Measurements from ENCODE around the gene BSX.

Gene BSX

DNA sequence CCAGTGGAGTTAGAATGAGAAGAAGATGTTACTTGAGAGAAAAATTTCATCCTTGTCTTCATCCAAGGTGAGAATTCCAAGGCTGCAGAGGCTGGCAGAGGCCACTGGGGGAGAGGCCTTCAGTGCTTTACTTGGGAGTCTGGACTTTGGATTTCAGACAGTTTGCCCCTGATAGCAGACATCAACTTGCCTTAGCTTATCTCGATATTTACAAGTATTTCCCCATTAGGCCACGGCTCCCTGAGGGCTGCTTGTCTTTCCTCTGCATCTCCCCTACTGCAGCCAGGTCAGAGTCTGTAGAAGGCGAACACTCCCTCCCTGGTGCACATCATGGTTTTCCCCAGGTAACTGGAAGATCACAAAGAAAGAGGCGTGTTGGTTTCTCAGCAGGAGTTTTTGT is 29.9 kb upstream of the BSX start:
- no peak overlapping the region for H3K4me3 ChIP-seq (IDR thresholded peaks at IDR 0.05; ENCODE audit: insufficient read depth, low read depth, low read length)
- H2AFZ ChIP-seq (ENCODE audit: low read depth), result no peak overlapping the region
- no peak overlapping the region for H3K27ac ChIP-seq
- H3K4me1 ChIP-seq (ENCODE audit: low read depth, poor library complexity, severe bottlenecking), result no peaks in the 10 kb centered on the region
- H3K79me2 ChIP-seq (ENCODE audit: insufficient read depth, low read depth), result no peaks in the 10 kb centered on the region
- TF ChIP-seq, protein P1, sequence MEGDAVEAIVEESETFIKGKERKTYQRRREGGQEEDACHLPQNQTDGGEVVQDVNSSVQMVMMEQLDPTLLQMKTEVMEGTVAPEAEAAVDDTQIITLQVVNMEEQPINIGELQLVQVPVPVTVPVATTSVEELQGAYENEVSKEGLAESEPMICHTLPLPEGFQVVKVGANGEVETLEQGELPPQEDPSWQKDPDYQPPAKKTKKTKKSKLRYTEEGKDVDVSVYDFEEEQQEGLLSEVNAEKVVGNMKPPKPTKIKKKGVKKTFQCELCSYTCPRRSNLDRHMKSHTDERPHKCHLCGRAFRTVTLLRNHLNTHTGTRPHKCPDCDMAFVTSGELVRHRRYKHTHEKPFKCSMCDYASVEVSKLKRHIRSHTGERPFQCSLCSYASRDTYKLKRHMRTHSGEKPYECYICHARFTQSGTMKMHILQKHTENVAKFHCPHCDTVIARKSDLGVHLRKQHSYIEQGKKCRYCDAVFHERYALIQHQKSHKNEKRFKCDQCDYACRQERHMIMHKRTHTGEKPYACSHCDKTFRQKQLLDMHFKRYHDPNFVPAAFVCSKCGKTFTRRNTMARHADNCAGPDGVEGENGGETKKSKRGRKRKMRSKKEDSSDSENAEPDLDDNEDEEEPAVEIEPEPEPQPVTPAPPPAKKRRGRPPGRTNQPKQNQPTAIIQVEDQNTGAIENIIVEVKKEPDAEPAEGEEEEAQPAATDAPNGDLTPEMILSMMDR (conservative IDR thresholded peaks at IDR 0.05; ENCODE audit: low read depth, low read length), result no peak
- H3K9ac ChIP-seq, result no peak overlapping the region
- H3K27me3 ChIP-seq (ENCODE audit: insufficient read depth, low read depth), result no peaks in the 10 kb centered on the region
- no peaks in the 10 kb centered on the region for H4K20me1 ChIP-seq (ENCODE audit: insufficient read depth)
- no peaks in the 10 kb centered on the region for H3K36me3 ChIP-seq (ENCODE audit: insufficient read depth)
- no peak overlapping the region for H3K4me2 ChIP-seq

DNA sequence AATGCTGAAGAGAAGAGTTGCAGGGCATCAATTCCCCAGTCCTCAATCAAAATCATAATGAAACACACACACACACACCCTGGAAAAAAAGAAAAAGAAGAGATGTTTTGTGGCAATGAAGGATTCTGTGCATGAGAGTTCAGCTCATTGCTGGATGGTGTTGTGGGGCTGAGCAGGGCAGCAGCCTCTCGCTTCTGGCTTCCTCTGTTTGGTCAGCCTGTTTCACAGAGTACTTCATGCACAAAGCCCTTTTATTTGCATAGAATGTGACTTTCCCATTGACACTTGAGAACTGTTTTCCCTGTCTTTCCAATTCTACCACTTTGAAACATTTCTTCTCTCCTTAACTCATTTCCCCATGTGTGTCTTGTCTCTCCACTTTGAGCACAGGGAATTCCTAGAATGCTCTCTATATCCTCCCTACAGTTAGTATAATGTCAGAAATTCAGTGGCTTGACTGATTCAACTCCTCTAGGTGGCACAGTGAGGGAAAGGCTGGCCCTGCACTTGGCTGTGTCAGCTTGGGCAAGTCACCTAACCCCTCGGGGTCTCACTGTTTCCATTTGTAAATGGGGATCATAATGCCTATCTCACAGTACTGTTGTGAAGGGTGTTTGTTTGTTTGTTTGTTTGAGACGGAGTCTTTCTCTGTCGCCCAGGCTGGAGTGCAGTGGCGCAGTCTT is 25.4 kb upstream of the BSX start:
- Histone ChIP-seq H3K9ac (no peak overlapping the region), H3K4me2 (no peak overlapping the region), H3K4me3 (IDR thresholded peaks at IDR 0.05; ENCODE audit: insufficient read depth, low read depth, low read length) (no peak overlapping the region), H3K27me3 (ENCODE audit: insufficient read depth, low read depth) (no peaks in the 10 kb centered on the region), H3K36me3 (ENCODE audit: insufficient read depth) (no peaks in the 10 kb centered on the region), H3K79me2 (ENCODE audit: insufficient read depth, low read depth) (no peaks in the 10 kb centered on the region), H3K4me1 (ENCODE audit: low read depth, poor library complexity, severe bottlenecking) (no peaks in the 10 kb centered on the region), H4K20me1 (ENCODE audit: insufficient read depth) (no peaks in the 10 kb centered on the region), H2AFZ (ENCODE audit: low read depth) (no peak overlapping the region), H3K27ac (no peak overlapping the region)
- TF ChIP-seq, protein P1 (conservative IDR thresholded peaks at IDR 0.05; ENCODE audit: low read depth, low read length), result no peak

DNA sequence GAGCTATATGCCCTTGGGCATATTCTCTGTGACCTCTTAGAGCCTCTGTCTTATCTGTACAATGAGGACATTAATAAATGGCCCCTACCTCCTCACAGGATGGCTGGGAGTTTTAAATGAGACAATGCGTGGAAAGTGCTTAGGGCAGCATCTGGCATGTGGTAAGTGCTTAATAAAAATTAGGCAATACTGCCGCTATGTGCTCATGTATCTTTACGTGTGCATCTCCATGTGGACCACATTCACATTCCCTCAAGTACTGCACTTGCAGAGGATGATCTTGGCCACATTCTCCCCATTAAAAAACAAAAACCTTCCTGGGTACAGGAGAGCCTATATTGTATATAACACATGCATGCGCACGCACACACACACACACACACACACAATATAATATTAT is 19.1 kb upstream of the BSX start:
- no peaks in the 10 kb centered on the region for H3K27me3 ChIP-seq (ENCODE audit: insufficient read depth, low read depth)
- H3K79me2 ChIP-seq (ENCODE audit: insufficient read depth, low read depth), result no peaks in the 10 kb centered on the region
- no peaks in the 10 kb centered on the region for H3K4me1 ChIP-seq (ENCODE audit: low read depth, poor library complexity, severe bottlenecking)
- H2AFZ ChIP-seq (ENCODE audit: low read depth), result no peak overlapping the region
- no peak overlapping the region for H3K27ac ChIP-seq
- H3K4me2 ChIP-seq, result no peak overlapping the region
- no peaks in the 10 kb centered on the region for H4K20me1 ChIP-seq (ENCODE audit: insufficient read depth)
- no peaks in the 10 kb centered on the region for H3K36me3 ChIP-seq (ENCODE audit: insufficient read depth)
- TF ChIP-seq, protein P1 (conservative IDR thresholded peaks at IDR 0.05; ENCODE audit: low read depth, low read length), result no peak
- H3K4me3 ChIP-seq (IDR thresholded peaks at IDR 0.05; ENCODE audit: insufficient read depth, low read depth, low read length), result no peak overlapping the region
- H3K9ac ChIP-seq, result no peak overlapping the region

DNA sequence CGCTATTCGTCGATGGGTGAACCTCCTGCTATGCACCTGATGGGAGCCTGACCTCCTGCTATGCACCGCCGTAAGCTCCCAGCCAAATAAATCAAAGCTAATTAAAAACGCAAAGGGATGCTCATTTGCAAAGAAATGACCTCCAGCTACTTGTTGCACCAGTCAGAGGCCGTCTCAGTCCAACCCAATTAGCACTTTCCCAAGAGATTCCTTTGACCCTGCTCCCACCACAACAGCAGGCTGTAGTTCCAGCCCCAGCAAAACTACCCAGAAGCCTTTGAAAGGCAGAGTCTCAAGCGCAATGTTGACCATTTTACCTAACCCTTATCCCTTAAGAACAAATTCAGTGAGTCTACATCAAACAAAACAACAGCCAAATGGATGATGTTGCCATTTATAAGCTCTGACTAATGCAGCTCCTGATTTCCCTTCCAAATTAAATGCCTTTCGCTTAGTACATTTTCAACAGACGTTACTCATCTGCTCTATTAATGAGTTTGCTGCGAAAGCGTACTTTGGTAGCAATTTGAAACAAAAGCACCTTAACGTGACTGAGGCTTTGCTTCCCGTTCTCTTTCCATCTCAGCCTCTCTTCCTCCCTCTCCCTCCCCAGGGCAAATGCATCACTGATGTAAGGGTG is 17.2 kb upstream of the BSX start:
- Histone ChIP-seq H2AFZ (ENCODE audit: low read depth) (no peak overlapping the region), H3K27me3 (ENCODE audit: insufficient read depth, low read depth) (no peaks in the 10 kb centered on the region)

More for the DNA sequence above, 17.2 kb upstream of the BSX start:
- Histone ChIP-seq H3K4me3 (IDR thresholded peaks at IDR 0.05; ENCODE audit: insufficient read depth, low read depth, low read length) (no peak overlapping the region), H3K4me2 (no peak overlapping the region), H3K36me3 (ENCODE audit: insufficient read depth) (no peaks in the 10 kb centered on the region), H3K4me1 (ENCODE audit: low read depth, poor library complexity, severe bottlenecking) (no peaks in the 10 kb centered on the region), H3K79me2 (ENCODE audit: insufficient read depth, low read depth) (no peaks in the 10 kb centered on the region), H4K20me1 (ENCODE audit: insufficient read depth) (no peaks in the 10 kb centered on the region), H3K27ac (no peak overlapping the region), H3K9ac (no peak overlapping the region)
- TF ChIP-seq, protein P1 (conservative IDR thresholded peaks at IDR 0.05; ENCODE audit: low read depth, low read length), result no peak

All from KMS-11 (cell line).